GM21367 (cell line): Measurements from ENCODE around the gene TSPAN33.

Experiments used
- ATAC-seq: cut with Tn5 transposase; IDR thresholded peaks from one replicate; pipeline ENCODE4 v1.9.1; 2021; ENCODE audit not compliant: unreplicated experiment

TSPAN33 gene

DNA sequence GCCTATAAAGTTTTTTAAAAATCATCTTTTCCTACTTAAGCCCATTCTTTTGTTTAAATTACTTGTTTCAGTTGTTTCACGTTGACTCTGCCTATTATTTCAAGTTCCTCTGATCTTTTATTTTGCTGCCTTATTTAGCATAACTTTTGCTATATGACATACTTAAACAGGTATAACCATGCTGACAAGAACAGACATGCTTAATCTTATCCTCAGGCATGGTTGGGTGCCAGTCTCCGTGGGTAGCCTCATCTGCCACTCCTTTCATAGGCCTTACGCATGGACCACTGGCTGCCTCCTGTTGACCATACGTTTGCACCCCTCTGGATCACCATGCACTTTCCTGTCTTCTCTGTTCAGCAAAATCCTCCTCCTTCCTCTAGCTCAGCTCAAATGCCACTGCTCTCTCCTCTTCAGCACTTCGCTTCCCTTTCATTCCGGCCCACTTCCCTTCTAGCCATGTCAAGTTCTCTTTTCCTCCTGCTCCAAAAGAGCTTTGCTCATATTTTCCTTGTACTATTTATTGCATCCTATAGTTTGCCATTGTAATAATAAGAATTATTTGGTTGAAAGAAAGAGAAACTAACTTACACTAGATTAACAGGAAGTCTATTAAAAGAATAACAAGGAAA, 10.0 kb upstream of the TSPAN33 start:
- no peak for ATAC-seq

- ATAC-seq = peak; percentile 64
Observed at GRCh38 chr7:129136887-129137642, 7.4 kb upstream of the TSPAN33 start.

GRCh38 chr7:129143724-129144094, 798 bp upstream of the TSPAN33 start:
- no peak for ATAC-seq

GRCh38 chr7:129144834-129145668, 544 bp downstream of the TSPAN33 start:
- ATAC-seq = peak; percentile 12

GRCh38 chr7:129146237-129146979, 1.9 kb downstream of the TSPAN33 start:
- ATAC-seq = peak; percentile 43

DNA sequence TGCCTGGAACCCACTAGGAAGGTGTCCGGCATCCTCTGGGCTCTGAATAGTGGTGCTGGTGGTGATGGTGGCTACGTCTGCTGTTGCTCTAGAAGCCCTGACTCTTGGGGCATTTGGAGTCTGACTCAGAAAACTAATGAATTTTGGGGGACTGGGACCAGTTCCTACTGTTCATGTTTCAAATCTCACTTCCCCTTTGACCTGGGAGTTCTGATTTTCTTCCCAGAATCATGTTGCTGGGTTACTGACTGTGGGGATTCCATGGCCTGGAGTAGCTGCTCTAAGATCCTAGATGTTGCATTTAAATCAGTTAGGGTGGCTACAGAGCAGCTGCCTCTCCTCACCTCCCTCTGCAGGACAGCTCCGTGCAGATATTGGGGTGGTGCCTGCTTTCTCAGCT, 3.2 kb downstream of the TSPAN33 start:
- ATAC-seq = no peak

- ATAC-seq = no peak
Observed at GRCh38 chr7:129149511-129149910, 5.0 kb downstream of the TSPAN33 start.

DNA sequence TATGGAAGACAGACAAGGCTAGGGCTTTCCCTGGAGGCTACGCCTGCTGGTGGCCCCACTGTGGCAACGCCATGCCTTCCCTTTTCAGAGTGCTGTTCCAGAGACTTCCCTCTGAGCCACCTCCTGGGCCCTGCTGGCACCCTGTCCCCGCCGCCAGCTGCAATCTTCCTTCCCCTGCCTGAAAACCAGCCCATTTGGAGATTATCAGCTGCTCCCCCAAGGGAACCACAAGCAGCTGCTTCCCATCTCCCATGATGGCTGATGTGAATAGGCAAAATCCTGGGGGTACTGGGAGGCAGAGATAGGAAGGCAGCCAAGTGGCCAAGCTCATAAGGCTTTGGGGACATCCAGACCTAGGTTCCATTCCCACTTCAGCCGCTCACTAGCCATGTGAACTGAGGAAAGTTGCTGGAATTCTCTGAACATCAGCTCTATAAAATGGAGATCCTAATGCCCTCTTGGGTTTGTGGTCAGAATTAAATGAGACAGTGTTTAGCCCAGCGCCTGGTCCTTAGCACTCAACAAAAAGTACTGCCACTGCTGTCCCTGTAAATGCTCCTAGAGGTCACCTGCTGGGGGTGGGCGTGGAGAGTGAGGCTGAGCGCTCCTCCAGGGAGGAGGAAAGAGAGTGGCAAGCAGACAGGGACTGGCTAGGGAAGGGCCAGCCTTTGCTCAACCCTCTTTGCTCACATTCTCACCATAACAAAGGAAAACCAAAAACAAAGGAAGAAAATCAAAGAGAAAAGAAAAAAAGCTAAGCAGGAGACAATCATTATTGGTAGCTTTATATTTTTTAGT, 5.9 kb downstream of the TSPAN33 start:
- ATAC-seq = no peak

DNA sequence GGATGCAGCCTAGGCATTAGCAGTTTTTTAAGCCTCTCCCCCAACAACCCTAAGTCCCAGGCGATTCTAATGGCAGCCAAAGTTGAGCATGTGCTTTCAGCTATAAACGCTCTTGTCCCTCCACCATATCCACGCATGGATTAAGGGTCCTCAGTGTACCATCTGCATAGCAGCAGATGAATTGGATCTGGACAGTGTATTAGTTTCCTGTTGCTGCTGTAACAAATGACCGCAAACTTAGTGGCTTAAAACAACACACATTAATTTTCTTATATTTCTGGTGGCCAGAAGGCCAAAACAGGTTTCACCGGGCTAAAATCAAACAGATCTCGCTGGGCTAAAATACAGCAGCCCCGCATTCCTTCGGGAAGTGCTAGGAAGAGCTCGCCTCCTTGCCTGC, 13.1 kb downstream of the TSPAN33 start:
- ATAC-seq = no peak

DNA sequence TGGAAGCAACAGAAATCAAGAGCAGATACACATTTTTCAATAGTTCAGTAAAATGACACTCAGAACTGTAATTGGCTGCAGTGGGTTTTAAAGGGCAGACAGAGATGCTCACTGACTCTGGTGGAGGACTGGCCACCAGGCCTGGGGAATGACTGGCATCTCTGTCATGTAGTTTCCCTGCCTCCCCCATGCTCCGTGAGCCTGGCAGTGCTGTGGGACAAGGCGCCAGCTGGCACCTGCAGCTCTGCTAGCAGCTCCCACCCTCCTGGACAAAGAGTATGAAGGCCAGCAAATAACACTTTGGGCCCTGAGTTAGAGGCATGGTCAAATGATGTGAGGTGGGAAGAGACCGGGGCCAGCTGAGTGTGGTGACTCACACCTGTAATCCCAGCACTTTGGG, 15.0 kb downstream of the TSPAN33 start:
- ATAC-seq = no peak

- no peak for ATAC-seq
Observed at GRCh38 chr7:129160161-129160905, 15.8 kb downstream of the TSPAN33 start.

DNA sequence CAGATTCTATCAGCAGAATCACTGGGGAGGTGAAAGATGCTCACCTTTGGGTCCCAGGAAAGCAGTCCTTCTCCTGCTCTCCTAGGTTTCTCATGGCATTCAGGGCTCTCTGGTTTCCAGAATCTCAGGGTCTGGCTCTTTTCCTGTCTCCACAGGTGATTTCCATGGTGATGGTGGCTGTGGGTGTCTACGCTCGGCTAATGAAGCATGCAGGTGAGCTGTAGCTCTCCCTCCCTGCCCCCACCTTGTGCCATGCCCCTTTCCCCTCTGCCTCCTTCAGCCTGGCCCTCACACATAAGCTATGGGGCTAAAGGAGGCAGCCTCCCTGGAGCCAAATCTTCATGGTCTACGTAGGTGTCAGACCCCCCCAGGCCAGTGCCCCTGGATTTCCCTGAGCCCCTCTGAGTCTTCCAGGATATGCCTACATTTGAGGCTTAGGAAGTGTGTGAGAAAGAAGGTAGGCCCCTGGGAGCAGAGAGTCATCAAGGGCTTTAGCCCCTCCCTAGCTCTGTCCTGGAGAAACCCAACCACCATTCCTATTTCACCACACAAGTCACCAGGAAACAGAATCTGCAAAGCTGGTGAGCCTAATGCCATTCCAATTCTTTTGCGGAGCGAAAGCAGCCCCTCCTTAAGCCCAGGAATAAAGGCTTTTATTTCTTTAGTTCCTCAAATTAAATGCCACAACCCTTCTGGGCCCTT, 17.2 kb downstream of the TSPAN33 start:
- no peak for ATAC-seq

DNA sequence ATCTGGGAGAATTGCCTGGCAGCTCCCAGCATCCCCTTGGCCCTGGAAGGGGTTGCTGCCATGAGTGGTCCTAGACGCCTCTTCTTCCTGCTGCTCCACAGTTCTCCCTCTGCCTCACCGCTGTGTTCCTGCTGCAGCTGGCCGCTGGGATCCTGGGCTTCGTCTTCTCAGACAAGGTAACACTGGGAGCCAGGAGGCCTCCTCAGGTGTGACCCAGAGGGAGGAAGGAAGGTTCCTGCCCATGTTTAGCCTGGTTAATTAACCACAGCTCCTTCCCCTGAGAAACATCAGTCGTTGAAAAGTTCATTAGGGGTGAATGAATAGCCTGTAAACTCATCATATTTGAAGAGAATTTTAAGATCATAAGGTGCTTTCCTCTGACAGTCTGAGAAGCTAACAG, 18.2 kb downstream of the TSPAN33 start:
- ATAC-seq = no peak

DNA sequence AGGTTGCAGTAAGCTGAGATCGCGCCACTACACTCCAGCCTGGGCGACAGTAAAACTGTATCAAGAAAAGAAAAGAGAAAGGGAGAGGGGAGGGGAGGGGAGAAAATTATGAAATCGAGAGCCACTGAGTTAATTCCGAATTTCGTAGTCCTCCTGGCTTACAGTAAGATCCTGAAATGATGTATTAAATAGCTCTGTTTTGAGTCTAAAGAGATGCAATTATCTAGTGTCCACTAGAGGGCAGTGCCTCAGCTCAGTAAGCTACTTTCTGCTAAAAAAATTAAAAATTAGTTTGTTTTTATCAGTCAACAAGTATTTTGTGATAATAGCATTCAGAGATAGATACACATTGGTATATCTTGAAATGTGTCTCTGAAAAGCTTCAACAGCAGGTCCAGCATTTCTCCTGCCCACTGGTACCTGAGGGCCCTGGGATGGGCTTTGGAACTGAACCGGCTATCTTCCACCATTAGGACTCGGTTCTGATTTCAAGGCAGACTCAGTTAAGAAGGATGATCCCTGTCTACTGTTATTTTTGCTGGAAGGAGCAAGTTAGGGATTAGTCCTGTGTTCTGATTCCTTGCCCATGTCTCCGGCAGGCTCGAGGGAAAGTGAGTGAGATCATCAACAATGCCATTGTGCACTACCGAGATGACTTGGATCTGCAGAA, 19.5 kb downstream of the TSPAN33 start:
- no peak for ATAC-seq

DNA sequence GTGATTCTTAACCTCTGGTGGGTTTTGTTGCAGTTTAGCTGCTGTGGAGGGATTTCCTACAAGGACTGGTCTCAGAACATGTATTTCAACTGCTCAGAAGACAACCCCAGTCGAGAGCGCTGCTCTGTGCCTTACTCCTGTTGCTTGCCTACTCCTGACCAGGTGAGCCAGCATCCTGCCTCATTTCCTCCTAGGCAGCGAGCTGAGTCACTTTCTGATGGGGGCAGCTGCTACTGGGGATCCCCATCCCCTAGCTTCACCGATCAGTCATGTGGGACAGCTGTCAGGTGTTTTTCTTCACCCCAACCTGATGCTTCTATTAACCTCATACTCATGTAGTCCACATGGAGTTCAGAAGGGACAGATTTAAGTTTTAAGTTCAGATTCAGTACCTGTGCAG, 22.2 kb downstream of the TSPAN33 start:
- no peak for ATAC-seq

DNA sequence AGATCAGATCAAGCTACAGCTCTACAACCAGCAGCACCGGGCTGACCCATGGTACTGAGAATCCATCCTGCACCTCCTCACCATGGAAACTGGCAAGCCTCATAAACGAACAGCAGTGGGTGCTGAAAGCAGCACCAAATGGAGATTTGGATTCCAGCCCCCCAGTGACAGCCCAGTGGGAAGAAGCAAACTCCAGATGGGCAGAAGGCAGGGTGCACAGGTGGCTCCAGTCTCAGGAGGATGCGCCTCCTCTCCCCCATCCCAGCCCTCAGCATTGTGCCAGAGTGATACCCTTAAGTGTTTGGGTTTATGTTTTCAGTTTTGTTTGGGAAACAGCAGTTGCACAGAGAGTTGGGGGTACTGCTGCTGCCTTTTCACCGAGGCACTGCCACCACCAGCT, 23.3 kb downstream of the TSPAN33 start:
- no peak for ATAC-seq

DNA sequence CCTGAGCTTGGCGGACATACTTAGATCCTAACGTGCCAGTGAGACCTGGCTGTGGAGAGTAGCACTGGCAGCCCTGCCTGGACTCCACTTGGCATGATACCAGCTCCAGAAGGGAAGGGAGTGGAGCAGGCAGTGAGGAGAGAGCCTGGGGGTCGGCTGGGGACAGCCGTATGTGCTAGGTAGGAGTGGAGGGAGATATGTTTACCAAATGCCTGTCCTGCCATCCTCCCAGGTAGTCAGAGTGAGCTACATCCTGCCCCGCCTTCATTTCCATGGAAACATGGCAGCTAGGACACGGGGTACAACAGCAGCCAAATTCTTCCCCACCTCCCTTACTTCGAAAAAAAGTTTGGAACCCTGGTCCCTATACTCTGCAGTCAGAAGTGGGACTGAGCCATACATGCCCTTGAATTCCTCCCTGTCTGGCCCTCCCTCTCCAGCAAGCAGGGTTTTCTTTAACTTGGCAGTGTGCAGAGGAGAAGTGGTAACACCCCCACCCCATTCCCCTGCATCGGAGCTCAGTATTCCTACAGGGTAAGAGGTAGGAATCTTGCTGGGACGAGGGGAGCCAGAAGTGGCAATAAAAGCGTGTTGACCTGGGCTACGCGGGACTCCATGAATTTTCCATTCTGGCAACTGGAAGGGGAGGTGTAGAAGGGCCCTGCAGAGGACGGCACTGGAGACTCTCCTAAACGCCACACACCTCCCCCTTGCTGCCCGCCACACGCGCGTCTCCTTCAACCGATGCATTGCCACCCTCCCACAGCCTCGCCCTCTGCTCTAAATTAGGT, 23.9 kb downstream of the TSPAN33 start:
- no peak for ATAC-seq

DNA sequence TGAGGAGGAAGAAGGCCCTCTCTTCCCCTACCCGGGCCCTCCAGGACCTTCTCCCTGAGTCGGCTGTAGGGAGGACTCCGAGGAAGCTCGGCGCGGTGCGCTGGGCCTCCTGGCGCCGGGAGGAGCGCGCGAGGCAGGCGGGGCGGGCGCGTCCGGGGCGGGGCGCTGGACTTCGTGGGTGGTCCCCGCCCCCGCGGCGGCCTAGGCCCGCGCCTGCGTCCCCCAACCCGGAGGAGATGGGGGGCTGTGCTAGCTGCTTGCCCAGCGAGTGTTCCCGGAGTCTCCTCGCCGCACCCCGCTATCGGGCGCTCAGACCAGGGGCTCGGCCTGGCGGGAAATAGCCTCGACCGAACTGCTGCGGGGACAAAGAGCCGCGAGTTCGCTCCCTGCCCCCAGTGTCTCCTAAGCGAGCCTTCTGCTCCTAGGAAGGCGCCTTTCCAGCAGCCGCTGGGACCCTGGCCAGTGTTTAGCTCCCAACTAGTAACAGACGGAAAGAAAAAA, 24.7 kb downstream of the TSPAN33 start:
- no peak for ATAC-seq
